K562 treated with DMSO at 1 percent for 4 hours (cell line): ENCODE results near the gene METTL1. TPM values are rescaled to one million over a fixed set of nuclear protein-coding genes. Genes with fewer than 3 reads are reported as not detected.

Experiments
- total RNA-seq: library from RNA; unstranded; fragments of 300-600 nt; gene quantifications from 2 replicates; pipeline ENCODE4 v1.2.3, GENCODE V29; 2022; ENCODE audit not compliant: insufficient read depth

Gene METTL1
- 2.9 TPM in 1 of 2 replicates, not detected in the other for total RNA-seq

GRCh38 chr12:57771873-57772428, at the start of gene METTL1:
Gene METTL1 (minus strand): TSS chr12:57772105. CDS start chr12:57772083, 22 bp downstream.

DNA sequence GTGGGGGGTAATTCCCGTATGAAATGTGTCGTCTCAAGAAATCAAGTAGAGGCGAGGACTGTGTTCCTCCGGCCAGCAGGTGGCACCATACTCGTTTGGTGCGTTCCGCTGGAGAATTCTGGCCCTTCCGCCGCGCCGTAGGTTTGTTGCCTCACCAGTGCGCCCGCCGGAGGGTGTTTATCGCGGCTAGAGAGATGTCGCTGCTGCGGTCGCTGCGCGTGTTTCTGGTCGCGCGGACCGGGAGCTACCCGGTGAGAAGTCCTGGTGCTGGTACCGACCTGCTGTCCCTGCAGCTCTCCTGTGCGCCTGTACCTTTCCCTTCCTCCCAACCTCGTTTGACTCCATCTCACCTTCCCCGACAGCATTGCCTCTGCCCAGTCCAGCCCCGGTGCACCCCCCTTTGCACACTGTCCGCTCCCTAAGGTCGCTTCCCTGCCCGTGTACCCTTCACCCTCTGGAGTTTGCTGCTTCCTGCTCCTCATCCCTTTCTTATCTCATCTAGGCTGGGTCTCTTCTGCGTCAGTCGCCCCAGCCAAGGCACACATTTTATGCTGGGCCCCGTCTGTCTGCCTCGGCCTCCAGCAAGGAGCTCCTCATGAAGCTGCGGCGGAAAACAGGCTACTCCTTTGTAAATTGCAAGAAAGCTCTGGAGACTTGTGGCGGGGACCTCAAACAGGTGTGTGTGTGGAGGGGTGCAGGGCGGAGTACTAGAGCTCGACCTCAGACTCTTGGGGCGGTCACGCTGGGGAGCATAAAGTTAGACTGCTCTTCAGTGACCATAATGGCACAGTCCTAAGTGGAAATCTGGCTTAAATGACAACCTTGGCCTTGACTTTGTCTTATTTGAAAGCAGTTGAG, 10.9 kb upstream of the METTL1 start, which contains the start of gene TSFM:
Gene TSFM, plus strand, starts transcription at position 180 of the 858 bp plus-strand sequence. Its CDS starts 15 bp downstream, at position 195.

GRCh38 chr12:57772429-57773322, 771 bp upstream of the METTL1 start, which contains the start of gene EEF1AKMT3:
Gene EEF1AKMT3 (plus strand): TSS chr12:57772614. CDS start chr12:57772725, 111 bp downstream.

GRCh38 chr12:57766464-57767304, 5.2 kb downstream of the METTL1 start, which contains the start of gene CYP27B1:
Gene CYP27B1 (minus strand): TSS chr12:57767078. CDS start chr12:57767041, 37 bp downstream.

DNA sequence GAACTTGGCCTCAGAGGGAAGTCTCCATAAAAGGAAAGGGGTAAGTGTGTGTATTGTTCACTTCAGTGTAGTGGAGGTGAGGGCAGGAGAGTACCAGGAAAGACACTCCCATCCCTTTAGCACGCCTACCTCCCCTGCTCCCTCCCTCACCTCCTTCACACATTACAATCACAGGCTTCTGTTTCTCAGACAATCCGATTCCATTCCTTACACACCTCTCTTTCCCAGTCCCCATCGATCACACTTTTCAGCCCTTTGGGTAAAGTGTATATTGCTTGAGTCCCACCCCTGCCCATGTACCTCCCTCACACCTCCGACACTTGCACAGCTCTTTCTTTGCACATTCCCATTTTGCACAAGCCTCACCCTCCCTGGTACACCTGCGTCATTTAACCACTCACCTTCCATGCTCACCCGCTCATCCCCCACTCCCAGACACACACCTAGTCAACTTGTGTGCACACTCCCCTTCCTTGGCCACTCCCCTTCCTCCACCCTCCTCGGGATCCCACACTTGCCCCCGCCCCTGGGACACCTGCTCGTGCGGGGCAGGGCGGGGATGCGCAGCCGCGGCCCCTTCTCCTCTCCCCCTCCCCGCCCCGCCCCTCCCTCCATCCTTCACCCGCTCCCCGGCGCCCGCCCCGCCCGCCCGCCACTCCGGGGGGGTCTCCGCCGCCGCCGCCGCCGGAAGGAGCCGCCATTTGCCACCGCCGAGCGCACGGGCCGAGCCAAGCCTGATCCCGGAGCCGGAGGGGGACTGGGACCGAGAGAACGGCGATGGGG, 17.3 kb downstream of the METTL1 start, which contains the start of gene MARCHF9:
Gene MARCHF9, plus strand, starts transcription at position 693 of the 783 bp plus-strand sequence. CDS start 426 bp downstream, outside the sequence.

DNA sequence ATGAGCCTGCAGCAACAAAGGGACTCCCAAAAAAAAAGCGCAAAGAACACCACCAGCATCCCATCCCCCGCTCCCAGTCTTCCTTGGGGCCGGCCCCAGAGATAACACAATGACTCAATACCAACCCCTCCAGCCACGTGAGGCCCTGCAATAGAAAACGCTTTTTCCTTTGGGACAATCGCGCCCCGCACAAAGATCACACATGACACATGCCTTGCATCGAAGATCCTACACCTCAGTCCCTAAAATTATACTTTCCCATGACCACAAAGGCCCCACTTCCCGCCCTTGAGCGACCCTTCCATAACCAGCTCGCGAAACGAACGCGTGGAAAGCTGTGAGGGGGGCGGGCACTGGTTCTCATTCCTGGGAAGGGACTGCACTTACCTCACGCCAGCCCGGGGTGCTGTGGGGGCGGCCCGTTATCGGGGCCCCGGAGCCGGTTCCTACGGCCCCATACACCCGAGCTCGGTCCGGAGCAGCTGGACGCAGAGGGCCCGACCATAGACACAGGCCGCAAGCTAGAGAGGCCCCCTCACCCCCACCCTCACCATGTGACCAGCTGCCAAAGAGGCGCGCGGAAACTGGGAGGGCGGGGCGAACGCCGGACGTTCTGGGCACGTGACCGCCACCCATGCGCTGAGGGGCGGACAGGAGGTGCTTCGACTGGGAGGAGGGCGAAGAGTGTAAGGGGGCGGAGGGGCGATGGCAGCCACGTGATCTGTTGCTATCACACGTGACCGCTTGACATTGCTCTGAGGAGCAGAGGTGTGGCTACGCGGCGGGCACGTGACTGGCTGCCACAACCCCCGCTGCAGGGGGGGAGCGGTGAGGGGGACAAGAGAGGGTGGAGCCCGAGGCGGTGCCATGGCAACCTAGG, 19.9 kb downstream of the METTL1 start, which contains the start of gene CDK4:
Gene CDK4, minus strand, starts transcription at position 523 of the 880 bp plus-strand sequence. CDS start 593 bp downstream, outside the sequence.

DNA sequence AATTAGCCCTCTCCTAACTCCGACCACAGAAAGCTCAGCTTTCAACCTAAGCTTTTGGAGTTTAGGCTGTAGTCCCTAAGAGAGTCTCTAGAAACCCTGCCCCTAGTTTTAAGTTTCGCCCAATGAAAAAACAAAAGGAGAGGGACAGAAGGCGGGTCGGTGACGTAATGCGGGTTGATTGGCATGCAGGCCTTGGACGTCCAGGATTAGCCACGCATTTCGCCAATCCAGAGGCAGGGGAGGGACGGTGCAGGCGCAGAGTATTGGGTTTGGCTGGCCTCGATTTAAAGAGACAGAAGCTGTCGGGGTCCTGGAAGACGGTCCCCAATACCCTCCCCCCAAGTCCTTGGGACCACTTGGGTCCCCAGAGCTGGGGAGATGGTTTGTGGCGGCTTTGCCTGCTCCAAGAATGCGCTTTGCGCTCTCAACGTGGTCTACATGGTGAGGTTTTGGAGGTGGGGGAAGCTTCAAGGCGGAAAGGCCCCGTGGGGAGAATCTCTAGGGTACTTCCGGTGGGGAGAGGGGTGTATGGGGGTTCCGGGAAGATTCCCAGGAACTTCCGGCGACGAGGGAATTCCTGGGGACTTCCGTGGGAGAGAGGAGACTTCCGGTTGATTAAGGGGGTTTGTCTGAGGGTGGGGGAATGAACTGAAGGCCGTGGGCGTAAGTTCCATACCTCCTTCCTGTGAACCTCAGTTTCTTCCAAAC, 27.0 kb downstream of the METTL1 start, which contains the start of gene TSPAN31:
Gene TSPAN31, plus strand, starts transcription at position 263 of the 708 bp plus-strand sequence. Its CDS starts 116 bp downstream, at position 379.

DNA sequence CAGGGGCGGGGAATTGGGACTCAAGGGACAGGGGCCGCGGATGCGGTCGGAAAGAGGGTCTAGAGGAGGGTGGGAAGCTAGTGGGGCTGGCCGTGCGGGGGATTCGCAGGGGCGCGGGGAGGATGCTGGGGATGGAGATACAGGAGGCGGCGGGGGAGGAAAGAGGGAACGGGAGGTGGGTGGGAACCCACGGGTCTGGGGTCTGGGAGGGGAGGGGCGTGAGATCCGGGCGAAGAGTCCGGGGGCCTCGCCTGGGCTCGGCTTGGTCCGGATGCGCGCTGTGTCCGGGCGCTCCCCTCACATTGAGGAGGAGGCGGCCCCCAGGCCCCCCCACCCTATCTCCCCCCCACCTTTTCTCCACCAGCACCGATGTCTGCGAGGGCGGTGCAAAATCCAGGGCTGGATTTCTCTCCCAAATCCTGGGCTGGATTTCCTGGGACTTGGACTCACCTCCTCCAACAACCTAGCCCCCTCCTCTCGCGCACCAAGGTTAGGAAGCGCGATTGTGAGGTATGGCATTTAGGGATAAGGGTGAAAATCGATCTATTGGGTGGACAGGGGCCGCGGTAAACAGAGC, 33.2 kb downstream of the METTL1 start, which contains the start of gene AGAP2:
Gene AGAP2, minus strand, starts transcription at position 82 of the 577 bp plus-strand sequence. CDS start 496 bp downstream, outside the sequence.

Other genes starting within 250 kb of the METTL1 start
- 15.6 and 20.0 TPM in 2 replicates for gene MBD6, start 249.3 kb downstream of the METTL1 start, total RNA-seq
- 189 and 190 TPM in 2 replicates for gene DCTN2, start 224.9 kb downstream of the METTL1 start, total RNA-seq
- 9.7 and 11.8 TPM in 2 replicates for gene KIF5A, start 222.1 kb downstream of the METTL1 start, total RNA-seq
- 27.5 and 31.0 TPM in 2 replicates for gene PIP4K2C, start 180.9 kb downstream of the METTL1 start, total RNA-seq
- 0.25 TPM in 1 of 2 replicates, not detected in the other for gene DTX3, start 167.3 kb downstream of the METTL1 start, total RNA-seq
- gene ARHGEF25, start 160.7 kb downstream of the METTL1 start, total RNA-seq = 12.1 and 14.9 TPM in 2 replicates
- gene B4GALNT1, start 138.9 kb downstream of the METTL1 start, total RNA-seq = 21.1 and 36.0 TPM in 2 replicates
- gene OS9, start 78.0 kb downstream of the METTL1 start, total RNA-seq = 210 and 229 TPM in 2 replicates
- 0.21 TPM in 1 of 2 replicates, not detected in the other for gene AGAP2, start 33.4 kb downstream of the METTL1 start, total RNA-seq
- gene TSPAN31, start 27.1 kb downstream of the METTL1 start, total RNA-seq = 14.0 and 16.3 TPM in 2 replicates
- 194 and 214 TPM in 2 replicates for gene CDK4, start 19.8 kb downstream of the METTL1 start, total RNA-seq
- gene MARCHF9, start 17.0 kb downstream of the METTL1 start, total RNA-seq = 3.5 and 8.9 TPM in 2 replicates
- 0.84 and 1.0 TPM in 2 replicates for gene CYP27B1, start 5.0 kb downstream of the METTL1 start, total RNA-seq
- gene EEF1AKMT3, start 509 bp upstream of the METTL1 start, total RNA-seq = 4.5 and 5.7 TPM in 2 replicates
- gene TSFM, start 10.7 kb upstream of the METTL1 start, total RNA-seq = 18.5 and 29.9 TPM in 2 replicates
- gene AVIL, start 46.6 kb upstream of the METTL1 start, total RNA-seq = 4.0 and 5.3 TPM in 2 replicates
- 79.3 and 83.9 TPM in 2 replicates for gene CTDSP2, start 74.6 kb upstream of the METTL1 start, total RNA-seq
- 12.8 and 15.3 TPM in 2 replicates for gene ATP23, start 169.5 kb upstream of the METTL1 start, total RNA-seq